Measurements from ENCODE around the gene MBNL2. TPM values are rescaled to one million over a fixed set of nuclear protein-coding genes. Genes with fewer than 3 reads are reported as not detected.

Gene MBNL2
- total and polyA plus RNA-seq, 2 of the 4 experiments (the other 2 are of a cell fraction) = 26.9 to 103 TPM

- H3K14ac ChIP-seq (replicated peaks; ENCODE audit: low read depth, low read length) = no peak overlapping the region
- H3K4me1 ChIP-seq (ENCODE audit: control insufficient read depth, insufficient read depth, low read length) = peaks cover 3% of the 10 kb centered on the region; the same call in 1 of the 2 replicates
- H3K9me3 ChIP-seq (ENCODE audit: control insufficient read depth, insufficient read depth, low read length) = no peaks in the 10 kb centered on the region
- no peak overlapping the region for H3K9ac ChIP-seq (ENCODE audit: low read depth, low read length)
- no peak overlapping the region for H4K5ac ChIP-seq (ENCODE audit: low read depth, low read length)
- H4K20me1 ChIP-seq (ENCODE audit: insufficient read depth, low read length) = no peaks in the 10 kb centered on the region
- no peak overlapping the region for H3K23ac ChIP-seq (ENCODE audit: low read depth, low read length)
- H3K4ac ChIP-seq (ENCODE audit: low read depth, low read length) = no peak overlapping the region
- H2AK9ac ChIP-seq (replicated peaks; ENCODE audit: low read depth, low read length, poor library complexity) = no peak overlapping the region
- H3K79me1 ChIP-seq (ENCODE audit: low read depth in 1 of 2, low read length in 2 of 2) = peaks cover 11 to 39% of the 10 kb centered on the region in 2 experiments
- no peak overlapping the region for H3K18ac ChIP-seq (ENCODE audit: low read depth, low read length)
- intact Hi-C loops (cut with micrococcal nuclease) (no loop called here), in situ Hi-C loops (cut with MboI; ENCODE audit: low sequenced_read_pairs) (no loop called here), dilution Hi-C loops (cut with HindIII; ENCODE audit: low sequenced_read_pairs, unreplicated experiment) (no loop called here)
- H3K27ac ChIP-seq (ENCODE audit: insufficient read depth, low read length) = no peak overlapping the region
- no peak overlapping the region for H2BK20ac ChIP-seq (ENCODE audit: low read depth, low read length)
- H2BK15ac ChIP-seq (ENCODE audit: low read depth, low read length) = no peak overlapping the region
- TF ChIP-seq SMC3 (IDR thresholded peaks at IDR 0.05; ENCODE audit: low read depth, low read length) (no peak), MXI1 (IDR thresholded peaks at IDR 0.05; ENCODE audit: borderline replicate concordance, low read depth, low read length) (no peak), MAZ (IDR thresholded peaks at IDR 0.05; ENCODE audit: borderline replicate concordance, low read depth, low read length) (no peak), MAFK (IDR thresholded peaks at IDR 0.05; ENCODE audit: low read depth, low read length) (no peak), NFE2L2 (IDR thresholded peaks at IDR 0.05; ENCODE audit: low read depth, low read length) (no peak), RCOR1 (IDR thresholded peaks at IDR 0.05; ENCODE audit: insufficient replicate concordance, low read length) (no peak), CTCF (conservative IDR thresholded peaks at IDR 0.05; ENCODE audit: low read depth, low read length) (no peak), RFX5 (IDR thresholded peaks at IDR 0.05; ENCODE audit: low read depth, low read length) (no peak), RAD21 (IDR thresholded peaks at IDR 0.05; ENCODE audit: low read length) (no peak), USF2 (IDR thresholded peaks at IDR 0.05; ENCODE audit: low read depth, low read length) (no peak), FOS (IDR thresholded peaks at IDR 0.05; ENCODE audit: low read depth, low read length) (no peak), POLR2A (IDR thresholded peaks at IDR 0.05; ENCODE audit: low read depth, low read length) (no peak), CHD1 (IDR thresholded peaks at IDR 0.05; ENCODE audit: low read depth, low read length) (no peak), BHLHE40 (IDR thresholded peaks at IDR 0.05; ENCODE audit: low read depth, low read length) (no peak), ELK1 (IDR thresholded peaks at IDR 0.05; ENCODE audit: borderline replicate concordance, low read depth, low read length) (no peak), CEBPB (IDR thresholded peaks at IDR 0.05; ENCODE audit: low read depth, low read length) (no peak)
- peaks cover 22% of the 10 kb centered on the region for H3K36me3 ChIP-seq (ENCODE audit: control insufficient read depth, insufficient read depth, low read length)
- ChIA-PET CTCF (no interaction called here), POLR2A (ENCODE audit: unreplicated experiment) (interaction anchor here (0.5 kb wide), 1 partner anchor 43 kb away, joined by 5 read pairs; no protein-coding TSS in a partner anchor)
- peaks cover 5% of the 10 kb centered on the region for H3K9me1 ChIP-seq (ENCODE audit: insufficient read depth, low read length)
- WGBS, 2 experiments (ENCODE audit: extremely low coverage in 2 of 2, insufficient read length in 1 of 2) = no CpG with 5 or more reads among the region's 1 CpG
- H3K27me3 ChIP-seq (ENCODE audit: control insufficient read depth, insufficient read depth, low read length) = no peaks in the 10 kb centered on the region
- ATAC-seq (ENCODE audit: low read depth) = no peak
- H4K91ac ChIP-seq (ENCODE audit: insufficient read depth, low read depth, low read length) = no peak overlapping the region
- no peak overlapping the region for H2AK5ac ChIP-seq (ENCODE audit: low read depth, low read length)
- no peak overlapping the region for H3K4me2 ChIP-seq (ENCODE audit: low read depth, low read length)
- BruUV-seq (replicated peaks) = no TSS peak
- H4K8ac ChIP-seq (ENCODE audit: low read depth in 2 of 2, low read length in 2 of 2) = no peak overlapping the region
- no peak overlapping the region for H2BK120ac ChIP-seq (ENCODE audit: low read depth, low read length)
- no peak for DNase-seq
- no peak overlapping the region for H3K56ac ChIP-seq (ENCODE audit: extremely low read depth, insufficient read depth, low read length)
- no peak overlapping the region for H2BK5ac ChIP-seq (ENCODE audit: low read depth, low read length, poor library complexity, severe bottlenecking)
- H2AFZ ChIP-seq (replicated peaks; ENCODE audit: low read length, poor library complexity) = no peak overlapping the region
- no peak overlapping the region for H3K4me3 ChIP-seq (ENCODE audit: insufficient read depth, low read depth, low read length)
Measured at GRCh38 chr13:97381189-97381588, 159.1 kb downstream of the MBNL2 start.

All from IMR-90 (cell line).